ENCODE results near the gene STARD9. TPM values are rescaled to one million over a fixed set of nuclear protein-coding genes. Genes with fewer than 3 reads are reported as not detected.

The STARD9 gene
- total and polyA plus RNA-seq, 2 of the 4 experiments (the other 2 are of a cell fraction): 2.0 to 3.2 TPM

- Histone ChIP-seq H2BK5ac (ENCODE audit: low read depth, low read length, poor library complexity, severe bottlenecking) (no peak overlapping the region), H2AFZ (replicated peaks; ENCODE audit: low read length, poor library complexity) (no peak overlapping the region), H2BK15ac (ENCODE audit: low read depth, low read length) (no peak overlapping the region), H2AK5ac (ENCODE audit: low read depth, low read length) (no peak overlapping the region), H4K91ac (ENCODE audit: insufficient read depth, low read depth, low read length) (no peak overlapping the region), H3K27me3 (ENCODE audit: control insufficient read depth, insufficient read depth, low read length) (no peaks in the 10 kb centered on the region), H2BK20ac (ENCODE audit: low read depth, low read length) (no peak overlapping the region), H3K4me2 (ENCODE audit: low read depth, low read length) (no peak overlapping the region), H3K4ac (ENCODE audit: low read depth, low read length) (no peak overlapping the region), H4K20me1 (ENCODE audit: insufficient read depth, low read length) (no peaks in the 10 kb centered on the region), H3K56ac (ENCODE audit: extremely low read depth, insufficient read depth, low read length) (no peak overlapping the region), H3K14ac (replicated peaks; ENCODE audit: low read depth, low read length) (no peak overlapping the region), H4K5ac (ENCODE audit: low read depth, low read length) (no peak overlapping the region), H3K36me3 (ENCODE audit: control insufficient read depth, insufficient read depth, low read length) (peaks cover 40% of the 10 kb centered on the region), H3K4me1 (ENCODE audit: control insufficient read depth, insufficient read depth, low read length) (no peaks in the 10 kb centered on the region), H3K23ac (ENCODE audit: low read depth, low read length) (no peak overlapping the region), H3K79me1 (ENCODE audit: low read depth in 1 of 2, low read length in 2 of 2) (no peaks in the 10 kb centered on the region), H3K27ac (ENCODE audit: insufficient read depth, low read length) (no peak overlapping the region), H2AK9ac (replicated peaks; ENCODE audit: low read depth, low read length, poor library complexity) (no peak overlapping the region), H3K4me3 (ENCODE audit: insufficient read depth, low read depth, low read length) (no peak overlapping the region), H3K18ac (ENCODE audit: low read depth, low read length) (no peak overlapping the region), H3K9me3 (ENCODE audit: control insufficient read depth, insufficient read depth, low read length) (no peaks in the 10 kb centered on the region), H3K9me1 (ENCODE audit: insufficient read depth, low read length) (peaks cover 25% of the 10 kb centered on the region), H2BK120ac (ENCODE audit: low read depth, low read length) (no peak overlapping the region), H4K8ac (ENCODE audit: low read depth in 2 of 2, low read length in 2 of 2) (no peak overlapping the region), H3K9ac (ENCODE audit: low read depth, low read length) (no peak overlapping the region)
- TF ChIP-seq MAFK (IDR thresholded peaks at IDR 0.05; ENCODE audit: low read depth, low read length) (no peak), CHD1 (IDR thresholded peaks at IDR 0.05; ENCODE audit: low read depth, low read length) (no peak), CEBPB (IDR thresholded peaks at IDR 0.05; ENCODE audit: low read depth, low read length) (no peak), CTCF (conservative IDR thresholded peaks at IDR 0.05; ENCODE audit: low read depth, low read length) (no peak)
- CTCF ChIA-PET: interaction anchor here (0.7 kb wide), 1 partner anchor 13 kb away, joined by 4 read pairs; no protein-coding TSS in a partner anchor
- in situ Hi-C loops (cut with MboI; ENCODE audit: low sequenced_read_pairs) (no loop called here), intact Hi-C loops (cut with micrococcal nuclease) (no loop called here), dilution Hi-C loops (cut with HindIII; ENCODE audit: low sequenced_read_pairs, unreplicated experiment) (no loop called here)
- BruUV-seq (replicated peaks): no TSS peak
- DNase-seq: no peak
- WGBS, 2 experiments (ENCODE audit: extremely low coverage in 2 of 2, insufficient read length in 1 of 2): no CpG with 5 or more reads among the region's 4 CpGs
- ATAC-seq (ENCODE audit: low read depth): no peak
- POLR2A ChIA-PET (ENCODE audit: unreplicated experiment): no interaction called here
These were observed 112.3 kb downstream of the STARD9 start for GRCh38 chr15:42687740-42688139.

All from IMR-90 (cell line).